NB4 (cell line): ENCODE measurements around the gene BDNF.

Source experiments
- CTCF ChIP-seq: IDR thresholded peaks from one replicate; pipeline ENCODE4 v1.5.1; 2012; ENCODE audit warnings: low read depth, low read length
- MAX ChIP-seq: IDR thresholded peaks from 2 replicates; pipeline ENCODE4 v1.6.1; 2011; ENCODE audit warnings: low read depth, low read length
- POLR2A ChIP-seq: IDR thresholded peaks from 2 replicates; pipeline ENCODE4 v1.6.1; 2011; ENCODE audit warnings: mild to moderate bottlenecking; ENCODE audit not compliant: insufficient read length; ENCODE audit errors: extremely low read depth

- TF ChIP-seq POLR2A (no peak), CTCF (no peak), MAX (no peak)
These were observed 27.3 kb downstream of the BDNF start for GRCh38 chr11:27672836-27673464.
